Measurements from ENCODE around the gene ZNF385A. TPM values are rescaled to one million over a fixed set of nuclear protein-coding genes. Genes with fewer than 3 reads are reported as not detected.

ZNF385A gene
- total and polyA plus RNA-seq, 9 of the 15 experiments (the other 6 are each of a cell fraction or from before 2014, with no cell fraction given) = 1.0 to 111 (median 7.7) TPM

- Histone ChIP-seq H4K20me1 (replicated peaks; ENCODE audit: control insufficient read depth, insufficient read depth, low read length) (no peaks in the 10 kb centered on the region), H3K27ac (ENCODE audit: extremely low read depth, low read depth, low read length) (peak overlapping the region; percentile 58), H2AFZ (ENCODE audit: low read depth, low read length) (peak overlapping the region; percentile 11; the same call in 1 of the 2 replicates), H3K4me2 (ENCODE audit: insufficient read depth, low read length) (peak overlapping the region; percentile 51), H3K9ac (ENCODE audit: insufficient read depth in 1 of 2, low read depth in 2 of 2, low read length in 2 of 2) (peak overlapping the region; percentile 17 to 69; a peak in 3 of 4 replicates), H3K4me3 (no peak overlapping the region), H3K4me1 (replicated peaks in 1 of 2; ENCODE audit: control insufficient read depth in 2 of 2, insufficient read depth in 2 of 2, low read length in 2 of 2) (peaks cover 38 to 50% of the 10 kb centered on the region in 2 experiments), H3K9me1 (ENCODE audit: control insufficient read depth, insufficient read depth, low read length) (no peaks in the 10 kb centered on the region), H3K27me3 (ENCODE audit: control insufficient read depth in 2 of 2, insufficient read depth in 2 of 2, low read length in 2 of 2) (no peaks in the 10 kb centered on the region), H3K36me3 (ENCODE audit: control insufficient read depth, insufficient read depth, low read length) (peaks cover 51% of the 10 kb centered on the region), H3K9me3 (replicated peaks; ENCODE audit: control insufficient read depth, insufficient read depth, low read depth, low read length) (no peaks in the 10 kb centered on the region), H3K79me2 (ENCODE audit: control insufficient read depth, insufficient read depth, low read length) (no peaks in the 10 kb centered on the region; the same call in 2 of the 3 replicates)
- intact Hi-C loops (cut with micrococcal nuclease) = no loop called here
- ChIA-PET POLR2A (interaction anchor here (0.6 to 5.6 kb wide), 6 partner anchors 15 to 72 kb away, joined by 3 to 43 read pairs (median 4); partner anchors contain the start of gene HNRNPA1), CTCF (ENCODE audit: low intra/inter-chr PET ratio) (no interaction called here)
- DNase-seq (ENCODE audit: extremely low read depth in 1 of 4, low spot score in 3 of 4) (peak; percentile 40 to 90 (median 62)), FAIRE-seq (peak; percentile 91), ATAC-seq (peak; percentile 80)
- in situ Hi-C loops (cut with MboI) = no loop called here
- WGBS (ENCODE audit: insufficient coverage, low coverage, missing lambda C conversion rate) = 5% methylated on average over 18 of the region's 21 CpGs
- no TSS peak for BruUV-seq (replicated peaks)
- TF ChIP-seq NCOA2 (IDR thresholded peaks at IDR 0.05; ENCODE audit: partially characterized antibody in 2 of 2) (no peak), SRSF3 (IDR thresholded peaks at IDR 0.05; ENCODE audit: insufficient read depth, low read length) (no peak), CXXC5 (CRISPR knock-in tag; IDR thresholded peaks at IDR 0.05) (peak; percentile 68), MECOM (CRISPR knock-in tag; IDR thresholded peaks at IDR 0.05) (0 out of 2 replicates have a peak, but pooled peaks have one; percentile 11), CBFA2T2 (conservative IDR thresholded peaks at IDR 0.05) (peak; percentile 73), HDAC2 (IDR thresholded peaks at IDR 0.05) (no peak; the same call in 1 of the 2 replicates), SOX6 (IDR thresholded peaks at IDR 0.05) (no peak), NBN (IDR thresholded peaks at IDR 0.05; ENCODE audit: low read depth) (no peak), GABPB1 (CRISPR knock-in tag; IDR thresholded peaks at IDR 0.05) (no peak), MBD2 (IDR thresholded peaks at IDR 0.05; ENCODE audit: borderline replicate concordance, low read depth) (peak; percentile 19; the same call in 1 of the 2 replicates), PKNOX1 (IDR thresholded peaks at IDR 0.05) (peak; percentile 46; the same call in 1 of the 2 replicates), NFE2L1 (tag; IDR thresholded peaks at IDR 0.05; ENCODE audit: borderline replicate concordance, low read depth) (no peak), XRCC5 (IDR thresholded peaks at IDR 0.05; ENCODE audit: low read depth, low read length) (peak; percentile 25; the same call in 1 of the 2 replicates), ZBED1 (IDR thresholded peaks at IDR 0.05) (0 out of 2 replicates have a peak, but pooled peaks have one; percentile 18), ETV5 (CRISPR knock-in tag; IDR thresholded peaks at IDR 0.05; ENCODE audit: low read depth) (peak; percentile 78), MEIS2 (IDR thresholded peaks at IDR 0.05; ENCODE audit: partially characterized antibody) (peak; percentile 63), FOXA3 (CRISPR knock-in tag; conservative IDR thresholded peaks at IDR 0.05 in 1 of 2, IDR thresholded peaks at IDR 0.05 in 1 of 2) (0 out of 4 replicates have a peak, but pooled peaks of 1 of the 2 experiments have one; percentile 47), HDAC1 (IDR thresholded peaks at IDR 0.05) (peak in 1 of 2 experiments; percentile 55; a peak in 1 of 4 replicates), JUND (IDR thresholded peaks at IDR 0.05; ENCODE audit: borderline replicate concordance, low read depth, low read length) (peak; percentile 24; the same call in 1 of the 2 replicates), JUND (tag; IDR thresholded peaks at IDR 0.05; ENCODE audit: borderline replicate concordance, low read depth, low read length) (no peak; the same call in 2 of the 3 replicates), MCM3 (IDR thresholded peaks at IDR 0.05) (no peak), NFIC (IDR thresholded peaks at IDR 0.05) (peak; percentile 64), KLF16 (IDR thresholded peaks at IDR 0.05) (peak; percentile 74; the same call in 1 of the 2 replicates), ZNF77 (CRISPR knock-in tag; IDR thresholded peaks at IDR 0.05) (no peak), FOXP1 (CRISPR knock-in tag; IDR thresholded peaks at IDR 0.05) (0 out of 2 replicates have a peak, but pooled peaks have one; percentile 29)
Observed at GRCh38 chr12:54352022-54352531, 32.5 kb downstream of the ZNF385A start.
